Right lobe of liver (tissue), 6 donors: ENCODE results near the gene AAGAB. TPM values are rescaled to one million over a fixed set of nuclear protein-coding genes. Genes with fewer than 3 reads are reported as not detected.
A peak's percentile ranks its signal among the peaks of the same experiment; 100 is the strongest.

Experiments
- ATAC-seq, 4 donors: fragments of 200-7000 bp; cut with Tn5 transposase; one replicate each; pipeline ENCODE4 v1.9.1; 2020; ENCODE audit warnings: mild to moderate bottlenecking in 4 of 4, moderate library complexity in 4 of 4
- DNase-seq, 3 donors: peaks; one replicate each; pipeline ENCODE4 v3.0.0-alpha.2; 2020
- H3K27ac ChIP-seq, 3 donors: fragments of 200-600 bp; one replicate each; pipeline ENCODE4 v1.8.0; 2022
- H3K27me3 ChIP-seq, 2 donors: fragments of 200-600 bp; one replicate each; pipeline ENCODE4 v1.8.0; 2022
- H3K36me3 ChIP-seq, 4 donors: fragments of 200-600 bp; sonication (generic) in 1 of 4; one replicate each; pipeline versions ENCODE4 v1.5.1 to v1.8.0; 2017 to 2022; ENCODE audit warnings: control low read depth in 1 of 4
- H3K4me1 ChIP-seq, 4 donors: fragments of 200-600 bp; sonication (generic) in 1 of 4; one replicate each; pipeline versions ENCODE4 v1.5.1 to v1.8.0; 2017 to 2022; ENCODE audit warnings: control low read depth in 1 of 4
- H3K4me3 ChIP-seq, 3 donors: fragments of 200-600 bp; one replicate each; pipeline ENCODE4 v1.8.0; 2022
- H3K9me3 ChIP-seq, 4 donors: fragments of 200-600 bp; sonication (generic) in 1 of 4; one replicate each; pipeline versions ENCODE4 v1.5.1 to v1.8.0; 2017 to 2022; ENCODE audit warnings: control low read depth in 1 of 4
- POLR2A ChIP-seq: fragments of 450-650 bp; IDR thresholded peaks from one replicate; pipeline ENCODE4 v1.6.1; 2017; ENCODE audit warnings: antibody characterized with exemption, mild to moderate bottlenecking
- WGBS: methylation state at CpG from one replicate; pipeline ENCODE4 v1.1.6; 2018; ENCODE audit warnings: low coverage, low lambda C conversion rate; ENCODE audit not compliant: insufficient coverage; ENCODE audit errors: missing lambda C conversion rate; 5-methylcytosine and 5-hydroxymethylcytosine counted together
- intact Hi-C, 2 donors: fragments of 100-400 bp; cut with DNase I; formaldehyde crosslinking; loops; one replicate each; pipeline versions ENCODE4 v1.11.2 to v1.14.1; 2022
- total RNA-seq, 6 experiments: library from RNA; depleted of rRNA in 2 of 6; stranded (reverse); fragments of >200 nt in 2 of 6; fragmentation: NEBNext Ultra II Directional in 3 of 6; extraction: Animal tissue kit (Norgen Biotek cat#: 25700) in 3 of 6; gene quantifications; one replicate each; pipeline versions ENCODE4 v1.1.0 to v1.2.4, GENCODE V29; 2016 to 2023
- TF ChIP-seq, protein P1 (sequence below), 4 donors: fragments of 200-600 bp in 3 of 4; fragments of 450-650 bp in 1 of 4; IDR thresholded peaks; one replicate each; pipeline versions ENCODE4 v1.5.1 to v1.8.0; 2016 to 2022; ENCODE audit warnings: antibody characterized with exemption in 4 of 4, mild to moderate bottlenecking in 2 of 4
- donor health status: DM: no; HTN: yes; CAD: no.
- donor health status: DM: no; HTN: no; CAD: no.
- donor health status: DM: no; HTN: no; CAD: no.
- donor health status: DM: no; HTN: yes; CAD: no.
- donor health status: DM: no; HTN: yes; CAD: no.

AAGAB gene
- total RNA-seq, 6 experiments from 2014 or later: 11.0 to 15.6 (median 13.6) TPM

DNA sequence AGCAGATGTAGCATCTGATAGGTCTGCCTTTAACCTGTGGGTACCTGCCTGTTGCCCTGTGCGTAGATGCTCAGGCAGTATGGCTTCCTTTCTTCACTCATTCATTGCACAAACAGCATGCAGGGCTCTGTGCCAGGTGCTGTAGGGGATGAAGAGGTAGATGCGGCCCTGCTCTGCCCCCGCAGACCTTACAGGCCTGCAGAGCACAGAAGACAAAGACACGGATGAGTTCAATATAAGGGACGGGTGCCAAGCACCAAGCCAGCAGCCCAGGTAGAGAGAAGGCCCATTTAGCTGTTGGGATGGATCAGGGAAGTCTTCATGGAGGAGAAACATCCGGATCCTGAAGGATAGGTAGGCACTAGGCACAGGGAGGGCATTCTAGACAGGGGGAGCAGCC, 69.4 kb downstream of the AAGAB start:
- ATAC-seq (no peak), DNase-seq (no peak)
- H3K27ac ChIP-seq: no peak overlapping the region
- no peaks in the 10 kb centered on the region for H3K4me1 ChIP-seq
- H3K4me3 ChIP-seq: no peak overlapping the region
- H3K36me3 ChIP-seq: peaks cover 0 to 45% (median 13%) of the 10 kb centered on the region in 4 donors
- TF ChIP-seq POLR2A: no peak
- TF ChIP-seq, protein P1, sequence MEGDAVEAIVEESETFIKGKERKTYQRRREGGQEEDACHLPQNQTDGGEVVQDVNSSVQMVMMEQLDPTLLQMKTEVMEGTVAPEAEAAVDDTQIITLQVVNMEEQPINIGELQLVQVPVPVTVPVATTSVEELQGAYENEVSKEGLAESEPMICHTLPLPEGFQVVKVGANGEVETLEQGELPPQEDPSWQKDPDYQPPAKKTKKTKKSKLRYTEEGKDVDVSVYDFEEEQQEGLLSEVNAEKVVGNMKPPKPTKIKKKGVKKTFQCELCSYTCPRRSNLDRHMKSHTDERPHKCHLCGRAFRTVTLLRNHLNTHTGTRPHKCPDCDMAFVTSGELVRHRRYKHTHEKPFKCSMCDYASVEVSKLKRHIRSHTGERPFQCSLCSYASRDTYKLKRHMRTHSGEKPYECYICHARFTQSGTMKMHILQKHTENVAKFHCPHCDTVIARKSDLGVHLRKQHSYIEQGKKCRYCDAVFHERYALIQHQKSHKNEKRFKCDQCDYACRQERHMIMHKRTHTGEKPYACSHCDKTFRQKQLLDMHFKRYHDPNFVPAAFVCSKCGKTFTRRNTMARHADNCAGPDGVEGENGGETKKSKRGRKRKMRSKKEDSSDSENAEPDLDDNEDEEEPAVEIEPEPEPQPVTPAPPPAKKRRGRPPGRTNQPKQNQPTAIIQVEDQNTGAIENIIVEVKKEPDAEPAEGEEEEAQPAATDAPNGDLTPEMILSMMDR (IDR thresholded peaks at IDR 0.05): no peak
- no peaks in the 10 kb centered on the region for H3K9me3 ChIP-seq
- 73% methylated on average over 5 of the region's 6 CpGs for WGBS
- no peaks in the 10 kb centered on the region for H3K27me3 ChIP-seq
- intact Hi-C loops: no loop called here

DNA sequence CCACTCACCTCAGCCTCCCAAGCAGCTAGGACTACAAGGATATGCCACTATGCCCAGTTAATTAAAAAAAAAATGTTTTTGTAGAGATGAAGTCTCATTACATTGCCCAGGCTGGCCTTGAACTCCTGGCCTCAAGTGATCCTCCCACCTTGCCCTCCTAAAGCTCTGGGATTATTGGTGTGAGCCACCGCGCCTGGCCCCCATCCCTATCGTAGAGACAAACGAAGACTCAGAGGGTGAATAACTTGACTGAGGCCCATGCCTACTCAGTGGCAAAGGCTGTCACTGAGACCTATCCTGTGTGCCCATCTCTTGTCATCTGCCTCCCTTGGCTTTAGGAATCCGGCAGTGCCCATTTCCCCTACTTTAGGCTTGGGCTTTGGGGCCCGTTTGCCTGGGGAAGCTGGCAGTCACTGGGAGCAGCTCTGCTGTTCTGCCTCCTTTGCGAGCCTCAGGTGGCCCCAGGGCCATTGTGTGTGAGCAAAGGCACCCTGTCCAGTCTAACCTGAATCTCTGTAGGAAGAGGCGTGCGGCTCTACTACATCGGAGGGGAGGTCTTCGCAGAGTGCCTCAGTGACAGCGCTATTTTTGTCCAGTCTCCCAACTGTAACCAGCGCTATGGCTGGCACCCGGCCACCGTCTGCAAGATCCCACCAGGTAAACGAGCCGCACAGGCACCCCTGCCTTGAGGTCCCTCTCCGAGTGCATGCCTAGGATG, 70.1 kb downstream of the AAGAB start:
- H3K4me3 ChIP-seq: no peak overlapping the region
- intact Hi-C loops: no loop called here
- H3K4me1 ChIP-seq: no peaks in the 10 kb centered on the region
- WGBS: 96% methylated on average over 4 of the region's 18 CpGs
- H3K27me3 ChIP-seq: no peaks in the 10 kb centered on the region
- H3K27ac ChIP-seq: no peak overlapping the region
- ATAC-seq: no peak
- DNase-seq: no peak
- H3K36me3 ChIP-seq: peaks cover 0 to 38% (median 11%) of the 10 kb centered on the region in 4 donors
- TF ChIP-seq POLR2A: no peak
- TF ChIP-seq, protein P1 (IDR thresholded peaks at IDR 0.05): no peak
- no peaks in the 10 kb centered on the region for H3K9me3 ChIP-seq

DNA sequence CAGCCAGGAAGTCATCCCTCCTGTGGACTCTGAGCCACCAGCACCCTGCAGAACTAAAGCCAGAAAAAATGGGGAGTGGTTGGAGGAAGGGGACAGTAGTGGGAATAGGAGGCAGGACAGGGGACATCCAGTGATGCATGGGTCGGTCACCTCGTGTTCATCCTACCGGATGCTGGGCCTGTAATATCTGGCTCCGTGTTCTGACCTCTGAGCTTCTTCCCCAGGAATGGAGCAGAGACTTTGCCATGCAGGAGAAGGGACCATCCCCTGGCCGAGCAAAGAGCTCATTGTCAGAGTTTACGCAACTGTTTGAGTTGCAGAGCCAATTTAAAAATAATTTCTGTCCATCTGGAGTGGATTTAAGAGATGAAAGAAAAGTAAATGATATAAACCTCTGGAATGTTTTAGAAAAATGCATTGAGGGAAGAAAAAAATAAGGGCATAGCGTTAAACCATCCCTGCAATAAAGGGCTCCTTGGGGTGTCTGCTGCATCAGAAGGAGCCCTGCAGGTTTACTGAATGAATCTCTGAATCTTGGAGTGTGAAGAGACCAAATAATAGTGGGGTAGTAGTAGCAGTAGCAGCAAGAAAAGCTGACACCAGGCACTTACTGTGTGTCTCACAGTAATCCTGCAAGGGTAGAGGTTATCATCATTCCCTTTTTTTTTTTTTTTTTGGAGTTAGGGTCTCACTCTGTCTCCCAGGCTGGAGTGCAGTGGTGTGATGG, 70.9 kb downstream of the AAGAB start:
- no peak overlapping the region for H3K27ac ChIP-seq
- no peaks in the 10 kb centered on the region for H3K27me3 ChIP-seq
- H3K4me1 ChIP-seq: no peaks in the 10 kb centered on the region
- no peak for ATAC-seq
- H3K36me3 ChIP-seq: peaks cover 0 to 36% (median 12%) of the 10 kb centered on the region in 4 donors
- DNase-seq: no peak
- WGBS: 50% methylated on average over 6 of the region's 7 CpGs
- H3K9me3 ChIP-seq: no peaks in the 10 kb centered on the region
- intact Hi-C loops: no loop called here
- no peak overlapping the region for H3K4me3 ChIP-seq
- no peak for TF ChIP-seq POLR2A
- TF ChIP-seq, protein P1 (IDR thresholded peaks at IDR 0.05): no peak

DNA sequence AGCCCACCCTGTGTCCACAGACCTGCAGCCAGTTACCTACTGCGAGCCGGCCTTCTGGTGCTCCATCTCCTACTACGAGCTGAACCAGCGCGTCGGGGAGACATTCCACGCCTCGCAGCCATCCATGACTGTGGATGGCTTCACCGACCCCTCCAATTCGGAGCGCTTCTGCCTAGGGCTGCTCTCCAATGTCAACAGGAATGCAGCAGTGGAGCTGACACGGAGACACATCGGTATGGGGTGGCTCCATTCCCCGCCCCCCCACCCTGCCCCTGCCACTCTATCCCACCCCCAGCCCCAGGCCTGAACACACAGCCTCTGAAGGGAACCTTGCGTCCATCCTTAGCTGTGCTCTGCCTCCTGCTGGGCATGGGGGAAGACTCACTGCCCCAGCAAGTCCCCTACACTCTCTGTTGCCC, 73.2 kb downstream of the AAGAB start:
- ATAC-seq (peak in 3 of 4 donors; percentile 20 to 41 (median 29)), DNase-seq (no peak)
- Histone ChIP-seq H3K4me3 (no peak overlapping the region), H3K9me3 (no peaks in the 10 kb centered on the region), H3K4me1 (no peaks in the 10 kb centered on the region), H3K27me3 (no peaks in the 10 kb centered on the region), H3K36me3 (peaks cover 0 to 26% (median 8%) of the 10 kb centered on the region in 4 donors), H3K27ac (no peak overlapping the region)
- 100% methylated on average over 1 of the region's 15 CpGs for WGBS
- TF ChIP-seq, protein P1 (IDR thresholded peaks at IDR 0.05): peak in 2 of 4 donors; percentile 17 to 19
- TF ChIP-seq POLR2A: no peak
- intact Hi-C loops: no loop called here
